Measurements from ENCODE around the gene GABRP.
"Not testable (repeated sequence)": the region's sequence is repeated elsewhere in the genome, so short reads cannot be mapped to it uniquely, and the experiment has no call there.

Gene GABRP

DNA sequence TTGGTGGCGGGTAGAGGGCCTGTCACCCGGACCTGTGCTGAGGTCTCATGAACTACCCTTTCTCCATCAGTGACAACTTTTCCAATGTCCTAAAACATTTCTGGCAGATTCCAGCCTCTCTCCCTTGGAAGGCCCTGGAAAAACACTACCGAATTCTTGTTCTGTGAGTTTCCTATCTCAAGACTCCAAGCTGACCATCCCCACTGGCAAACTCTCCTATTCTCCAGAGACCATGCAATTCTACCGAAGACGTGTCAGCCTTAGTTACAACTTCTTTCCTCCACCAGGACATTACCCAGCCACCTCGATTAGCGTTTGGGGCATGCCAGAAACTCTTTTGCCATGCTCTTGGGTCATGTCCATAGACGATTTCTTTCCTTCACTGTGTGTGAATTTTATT is 26.8 kb upstream of the GABRP start:
- no peak for DNase-seq

DNA sequence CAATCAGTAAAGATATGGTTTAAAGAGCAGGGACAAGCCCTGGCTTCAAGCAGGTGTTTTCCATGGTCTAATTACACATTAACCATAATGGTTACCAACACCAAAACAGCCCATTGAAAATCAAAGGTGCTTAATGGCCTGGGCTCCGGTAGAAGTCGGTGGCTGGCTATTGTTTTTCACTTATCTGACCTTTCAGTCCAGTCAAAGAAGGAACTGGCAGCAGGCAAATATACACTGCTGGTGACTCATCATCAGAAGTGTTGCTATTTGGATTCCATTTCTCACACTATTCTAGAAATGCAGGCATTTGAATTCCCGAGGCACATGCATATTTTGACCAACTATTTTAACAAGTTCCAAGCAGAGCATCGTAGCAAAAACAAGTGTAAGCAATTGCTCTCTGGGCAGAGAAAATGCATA is 26.3 kb upstream of the GABRP start:
- no peak for DNase-seq

DNA sequence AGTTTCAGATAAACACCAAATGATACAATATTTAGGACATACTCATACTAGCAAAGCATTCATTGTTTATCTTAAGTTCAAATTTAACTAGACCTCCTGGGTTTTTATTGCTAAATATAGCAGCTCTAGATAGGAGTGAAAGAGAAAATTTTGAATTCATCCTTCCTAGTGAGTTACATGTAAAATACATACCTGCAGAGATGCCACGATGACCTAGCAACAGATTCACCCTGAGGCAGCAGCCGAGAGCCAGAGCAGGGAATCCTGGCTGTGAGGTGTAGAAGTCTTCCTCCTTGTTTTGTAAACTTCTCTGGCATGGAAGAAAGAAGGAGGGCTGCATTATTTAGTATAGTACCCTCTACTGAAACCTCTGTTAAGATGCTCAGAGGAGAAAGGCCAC is 25.9 kb upstream of the GABRP start:
- DNase-seq = no peak

- no peak for DNase-seq
Measured at GRCh38 chr5:170758481-170758880, 25.0 kb upstream of the GABRP start.

DNA sequence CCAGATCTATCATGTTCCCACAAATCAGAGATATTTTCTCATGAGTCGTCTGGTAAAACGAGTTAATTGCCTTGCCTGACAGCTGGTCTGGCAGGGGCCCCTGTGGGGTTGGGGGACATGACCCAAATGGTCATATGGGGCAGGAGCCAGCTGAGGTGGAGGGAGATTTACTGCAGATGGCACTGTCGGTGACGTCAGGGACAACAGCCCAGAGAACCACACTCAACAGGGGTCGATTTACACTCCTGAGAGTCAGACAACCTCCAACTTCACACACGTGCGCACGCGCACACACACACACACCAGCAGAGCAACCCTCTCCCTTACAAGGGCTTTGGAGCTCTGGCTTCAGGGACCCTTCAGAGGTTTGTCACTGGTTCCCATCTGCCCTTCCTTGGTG is 23.4 kb upstream of the GABRP start:
- no peak for DNase-seq

- no peak for DNase-seq
Measured at GRCh38 chr5:170761048-170761707, 22.3 kb upstream of the GABRP start.

DNA sequence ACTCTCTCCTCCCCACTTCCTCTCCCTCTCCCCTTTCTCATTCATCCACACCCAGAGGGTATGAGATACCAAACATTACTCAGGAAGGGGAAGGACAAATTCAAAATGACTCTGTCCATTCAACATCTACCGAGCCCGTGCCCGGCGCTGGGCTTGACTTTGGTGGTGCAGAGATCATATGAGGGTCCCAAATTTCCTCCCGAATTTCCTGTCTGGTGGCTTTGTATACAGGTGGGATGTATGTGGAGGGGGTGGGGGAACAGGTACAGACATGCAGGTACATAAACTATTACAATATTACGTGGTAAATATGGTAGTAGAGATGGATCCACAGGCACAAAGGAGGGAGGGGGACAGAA is 21.8 kb upstream of the GABRP start:
- no peak for DNase-seq

GRCh38 chr5:170762298-170762697 is 21.2 kb upstream of the GABRP start:
- not testable (repeated sequence) for DNase-seq

DNA sequence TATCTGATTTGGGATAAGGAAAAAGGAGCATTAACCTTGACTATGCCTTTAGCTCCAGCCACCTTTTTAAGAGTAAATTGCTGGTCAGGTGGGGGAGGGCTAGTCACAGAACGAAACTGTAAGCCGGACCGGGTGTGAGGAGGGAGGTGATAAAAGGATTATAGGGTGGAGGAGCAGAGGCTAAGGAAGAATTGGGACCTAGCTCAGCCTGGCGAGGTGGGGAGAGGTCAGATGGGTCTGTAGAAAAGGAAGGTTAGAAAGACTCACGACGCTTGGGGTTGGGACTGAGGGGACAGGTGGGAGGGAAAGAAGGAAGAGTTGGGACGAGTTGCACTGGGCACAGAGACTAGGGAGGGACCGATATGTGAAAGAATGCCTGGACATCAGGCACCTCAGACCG is 17.7 kb upstream of the GABRP start:
- DNase-seq = not testable (repeated sequence)

DNA sequence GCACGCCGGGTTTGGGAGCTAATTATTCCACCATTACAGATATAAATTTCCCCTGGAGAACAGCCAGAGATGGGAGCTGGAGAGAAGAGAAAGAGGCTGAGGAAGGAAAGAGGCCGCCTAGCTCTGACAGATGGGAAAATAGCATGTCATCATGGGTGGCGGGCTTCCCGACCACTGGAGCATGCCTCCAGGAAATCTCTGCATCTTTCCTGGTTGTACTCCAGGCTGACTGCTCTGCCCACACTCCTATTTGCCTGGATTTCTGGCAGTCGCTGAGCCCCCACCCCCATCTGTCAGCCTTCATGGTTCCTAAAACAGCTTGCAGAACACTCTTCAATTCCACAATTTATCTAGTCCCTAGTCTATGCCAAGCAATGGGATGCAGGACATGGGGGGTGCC is 14.3 kb upstream of the GABRP start:
- DNase-seq = no peak

GRCh38 chr5:170769898-170770416 is 13.6 kb upstream of the GABRP start:
- DNase-seq = no peak

DNA sequence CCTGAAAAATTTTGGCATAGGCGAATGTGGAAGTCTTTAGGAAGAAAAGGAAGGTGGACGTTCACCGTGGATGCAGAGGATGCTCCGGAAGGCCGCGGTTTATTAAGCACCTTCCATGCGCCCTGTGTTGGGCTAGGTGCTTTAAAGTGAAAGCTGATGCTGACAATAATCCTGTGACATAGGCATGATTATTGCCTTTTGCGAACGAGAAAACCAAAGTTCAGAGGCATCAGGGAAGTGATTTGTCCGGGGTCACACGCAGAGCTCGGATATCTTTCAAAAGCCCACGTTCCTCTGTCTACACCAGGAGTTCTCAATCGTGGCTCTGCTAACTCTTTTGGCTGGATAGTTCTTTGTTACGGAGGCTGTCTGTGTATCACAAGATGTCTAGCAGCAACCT is 12.0 kb upstream of the GABRP start:
- DNase-seq = no peak

DNA sequence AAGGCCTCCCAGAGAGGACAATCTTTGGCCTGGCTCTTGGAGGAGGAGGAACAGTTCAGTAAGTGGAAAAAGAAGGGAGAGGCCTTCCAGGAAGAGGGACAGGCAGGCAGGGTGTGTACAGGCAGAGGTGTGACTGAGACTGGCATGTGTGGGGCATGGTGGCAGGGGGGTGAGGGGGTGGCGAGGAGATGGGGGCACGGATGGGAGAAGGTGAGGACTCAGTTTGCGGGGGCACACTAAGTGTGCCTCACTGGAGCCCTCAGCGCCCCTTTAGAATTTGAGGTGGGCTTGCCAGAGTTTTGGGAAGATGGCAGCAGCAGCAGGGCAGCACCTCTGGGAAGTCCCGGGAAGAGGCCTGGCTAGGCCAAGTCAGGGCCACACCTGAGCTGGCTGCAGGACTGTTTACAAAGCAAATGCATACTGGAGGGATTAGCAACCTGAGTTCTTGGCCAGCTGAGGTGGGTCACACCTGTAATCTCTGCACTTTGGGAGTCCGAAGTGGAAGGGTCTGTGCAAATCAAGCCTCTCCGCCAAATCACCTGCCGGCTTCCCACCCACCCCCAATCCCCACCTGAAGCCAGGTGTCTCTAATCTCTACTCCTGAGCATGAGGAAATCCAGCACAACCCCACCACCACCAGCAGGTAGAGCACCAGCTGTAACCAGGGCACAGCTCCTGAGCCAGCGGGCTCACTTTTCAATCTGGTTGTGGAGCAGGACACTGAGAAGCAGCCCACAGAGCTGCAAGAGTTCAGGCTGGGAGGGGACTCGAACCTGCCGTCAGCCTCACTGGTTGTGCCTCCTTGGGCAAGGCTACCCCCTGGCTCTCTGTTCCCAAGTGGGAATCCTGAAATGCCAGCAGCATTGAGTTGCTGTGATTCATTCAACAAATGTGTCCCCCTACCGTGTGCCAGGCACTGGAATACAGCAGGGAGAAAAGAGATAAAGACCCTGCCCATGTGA is 10.2 kb upstream of the GABRP start:
- DNase-seq = no peak

DNA sequence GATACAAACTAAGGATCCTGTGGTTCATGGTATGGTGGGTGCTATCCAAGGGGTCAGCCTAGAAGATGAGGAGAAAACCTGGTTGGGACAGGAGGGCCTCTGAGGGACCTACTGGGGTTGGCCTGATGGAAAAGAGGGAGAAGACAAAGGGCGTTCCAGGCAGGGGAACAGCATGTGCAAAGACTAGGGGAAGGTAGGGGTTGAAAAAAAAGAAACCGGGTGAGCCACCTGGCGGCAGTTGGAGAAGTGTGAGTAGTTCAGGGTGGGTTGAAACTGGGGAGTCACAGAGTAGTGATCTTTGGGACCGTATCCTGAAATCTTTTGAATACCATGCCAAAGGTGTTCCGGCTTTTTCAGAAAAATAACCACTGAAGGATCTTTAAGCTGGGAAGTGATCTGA is 8.7 kb upstream of the GABRP start:
- DNase-seq = no peak

DNA sequence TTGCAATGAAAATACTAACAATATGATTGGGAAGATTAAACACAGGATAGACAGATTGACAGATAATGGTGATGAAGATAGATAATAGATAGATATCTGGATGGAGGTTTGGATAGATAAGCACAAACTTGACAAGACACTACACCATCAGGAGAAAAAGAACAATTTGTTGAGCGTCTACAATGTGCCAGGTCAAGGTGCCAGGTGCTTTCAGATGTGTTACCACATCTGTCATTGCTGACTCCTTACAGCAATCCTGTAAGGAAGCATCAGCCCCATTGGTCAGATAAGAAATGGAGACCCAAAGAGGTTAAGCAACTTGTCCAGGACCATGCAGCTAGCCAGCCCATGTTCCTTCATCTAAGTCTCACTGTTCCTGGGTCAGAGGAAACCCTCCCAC is 1.6 kb upstream of the GABRP start:
- no peak for DNase-seq

GRCh38 chr5:170782438-170782837 is 1.1 kb upstream of the GABRP start:
- no peak for DNase-seq

DNA sequence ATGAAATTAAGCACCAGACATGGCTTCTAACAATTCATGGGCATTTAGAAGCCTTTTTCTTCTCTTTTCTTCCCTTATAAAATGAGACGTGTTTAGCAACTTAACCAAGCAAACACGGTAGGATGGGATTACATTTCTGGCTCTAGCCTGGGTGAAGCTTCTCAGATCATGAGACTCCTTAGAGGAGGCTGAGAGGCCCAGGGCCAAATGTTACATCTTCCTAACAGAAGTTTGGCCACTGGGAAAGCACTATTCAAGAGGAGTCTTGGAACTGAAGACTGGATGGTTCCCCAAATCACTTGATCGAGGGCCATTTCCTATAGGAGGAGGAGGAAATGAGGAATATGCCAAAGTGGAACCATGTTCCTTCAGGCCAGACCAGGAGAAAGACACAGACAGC is 1.9 kb downstream of the GABRP start:
- no peak for DNase-seq

DNA sequence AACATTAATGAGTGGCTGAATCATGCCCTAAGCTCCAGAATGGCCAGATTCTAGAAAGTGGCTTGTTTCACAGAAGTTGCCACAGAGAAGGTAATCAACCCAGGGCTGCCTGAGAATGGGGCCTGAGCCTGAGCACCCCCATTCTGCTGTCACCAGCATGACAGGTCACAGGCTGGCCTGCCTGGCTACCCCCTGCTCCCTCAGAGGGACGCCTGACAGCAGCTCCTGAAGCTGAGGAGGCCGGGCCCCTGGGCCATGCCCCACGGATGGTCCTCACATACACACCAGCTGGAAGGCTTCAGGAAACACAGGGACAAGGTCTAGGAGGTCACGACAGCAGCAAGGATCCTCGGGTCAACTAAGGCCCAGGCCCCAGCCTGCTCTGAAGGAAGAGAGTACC is 3.7 kb downstream of the GABRP start:
- no peak for DNase-seq

- DNase-seq = no peak
Measured at GRCh38 chr5:170788626-170789304, 5.2 kb downstream of the GABRP start.

GRCh38 chr5:170791325-170791954 is 7.9 kb downstream of the GABRP start:
- peak; percentile 43 for DNase-seq

- no peak for DNase-seq
Measured at GRCh38 chr5:170792878-170793277, 9.4 kb downstream of the GABRP start.

DNA sequence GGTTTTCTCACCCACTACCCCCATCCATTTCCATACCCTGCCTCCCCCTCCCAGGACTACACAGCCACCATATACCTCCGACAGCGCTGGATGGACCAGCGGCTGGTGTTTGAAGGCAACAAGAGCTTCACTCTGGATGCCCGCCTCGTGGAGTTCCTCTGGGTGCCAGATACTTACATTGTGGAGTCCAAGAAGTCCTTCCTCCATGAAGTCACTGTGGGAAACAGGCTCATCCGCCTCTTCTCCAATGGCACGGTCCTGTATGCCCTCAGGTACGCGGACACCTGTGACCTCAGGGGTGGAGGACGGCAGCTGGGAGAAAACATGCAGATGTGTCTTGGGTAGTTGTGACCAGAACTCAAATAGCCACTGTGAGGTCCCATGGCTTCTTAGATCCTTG is 11.6 kb downstream of the GABRP start:
- no peak for DNase-seq

DNA sequence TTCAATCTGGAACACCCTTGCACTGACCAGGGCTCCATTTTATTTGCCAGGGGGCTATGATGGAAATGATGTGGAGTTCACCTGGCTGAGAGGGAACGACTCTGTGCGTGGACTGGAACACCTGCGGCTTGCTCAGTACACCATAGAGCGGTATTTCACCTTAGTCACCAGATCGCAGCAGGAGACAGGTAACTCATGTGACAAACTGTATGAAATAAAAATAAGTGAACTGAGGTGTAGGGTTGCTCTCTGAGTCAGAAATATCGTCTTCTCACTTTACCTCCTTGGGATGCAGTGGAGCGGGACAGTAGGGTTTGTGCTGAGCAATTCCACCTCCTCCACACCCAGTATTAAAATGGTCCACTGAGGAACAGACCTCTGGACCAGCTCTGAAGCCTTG is 22.1 kb downstream of the GABRP start:
- no peak for DNase-seq
